NK-92 treated with Interleukin-12 subunit alpha and Interleukin-12 subunit beta, amount 100 ng/mL, for 24 hours (cell line): ENCODE results near the gene IFNG-AS1.

Experiments
- DNase-seq: peaks from one replicate; lab custom pipeline; 2025; lab: John Stamatoyannopoulos, UW

The IFNG-AS1 gene

DNA sequence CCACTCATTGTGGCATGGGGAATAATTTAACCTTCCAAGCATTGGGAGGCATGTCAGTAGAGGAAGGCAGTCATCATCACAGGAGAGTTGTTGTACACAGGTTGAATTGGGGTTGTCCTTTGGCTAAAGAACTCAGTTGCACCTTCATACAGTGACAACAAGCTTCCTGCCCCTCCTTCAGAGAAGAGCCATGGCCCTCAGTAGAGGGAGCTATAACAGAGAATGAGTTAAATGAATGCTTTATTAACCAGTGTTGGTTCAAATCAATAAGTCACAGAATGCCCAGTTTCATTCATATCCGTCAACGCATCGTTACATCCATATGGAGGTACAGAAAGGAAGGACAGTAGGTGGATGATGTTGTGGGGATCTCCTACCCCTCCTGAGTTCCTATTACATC lies 4.8 kb downstream of the IFNG-AS1 start:
- no peak for DNase-seq

DNA sequence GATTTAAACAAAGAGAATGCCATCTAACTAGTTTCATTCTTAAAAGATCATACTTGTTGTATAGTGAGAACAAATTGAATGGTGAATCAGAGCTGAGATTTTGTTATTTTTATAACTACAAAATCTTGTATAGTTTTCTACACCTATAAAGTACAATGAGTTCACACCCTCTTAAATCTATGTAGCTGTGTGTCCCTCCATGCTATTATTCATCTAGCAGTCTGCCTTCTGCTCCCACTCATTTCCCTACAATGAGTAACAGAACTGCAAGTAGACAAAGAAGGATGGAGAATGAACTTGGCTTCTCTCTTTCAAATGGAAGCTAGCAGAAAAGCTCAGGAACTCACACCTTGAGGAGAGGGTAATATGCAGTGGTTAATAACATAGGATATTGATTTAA lies 7.1 kb downstream of the IFNG-AS1 start:
- DNase-seq = no peak

DNA sequence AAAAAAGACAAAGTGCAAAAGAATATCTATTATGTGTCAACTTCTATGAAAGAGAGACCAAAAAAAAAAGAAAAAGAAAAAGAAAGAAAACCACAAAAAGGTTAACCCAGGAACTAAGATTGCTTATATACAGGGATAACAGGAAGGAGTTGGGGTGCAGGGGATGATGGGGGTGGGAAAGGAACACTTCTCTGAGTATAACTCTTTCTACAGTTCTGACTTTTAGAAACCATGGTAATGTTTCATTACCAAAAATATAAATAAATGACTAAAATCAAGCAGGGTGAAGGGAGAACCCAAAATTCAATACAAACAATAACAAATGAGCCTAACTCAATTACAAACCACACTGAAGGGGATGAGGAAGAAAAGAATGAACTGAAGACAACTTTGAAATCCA lies 9.1 kb downstream of the IFNG-AS1 start:
- no peak for DNase-seq

DNA sequence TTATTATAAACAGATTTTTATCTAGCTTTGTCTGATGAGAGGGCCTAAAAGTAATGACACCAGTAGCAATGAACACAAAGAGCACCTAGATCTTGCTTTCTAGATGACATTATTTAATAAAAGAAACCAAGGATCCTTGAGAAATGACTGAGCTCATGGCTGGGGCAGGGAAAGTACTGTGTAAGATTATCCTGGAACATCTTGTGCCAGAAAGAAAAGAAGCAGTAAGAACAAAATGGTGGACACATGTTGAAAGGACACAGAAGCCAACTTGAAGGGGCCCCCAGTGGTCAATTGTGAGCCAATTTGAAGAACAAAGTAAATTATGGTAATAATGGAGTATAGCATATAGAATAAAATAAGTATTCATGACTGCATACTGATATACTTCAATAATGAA lies 10.0 kb downstream of the IFNG-AS1 start:
- no peak for DNase-seq

DNA sequence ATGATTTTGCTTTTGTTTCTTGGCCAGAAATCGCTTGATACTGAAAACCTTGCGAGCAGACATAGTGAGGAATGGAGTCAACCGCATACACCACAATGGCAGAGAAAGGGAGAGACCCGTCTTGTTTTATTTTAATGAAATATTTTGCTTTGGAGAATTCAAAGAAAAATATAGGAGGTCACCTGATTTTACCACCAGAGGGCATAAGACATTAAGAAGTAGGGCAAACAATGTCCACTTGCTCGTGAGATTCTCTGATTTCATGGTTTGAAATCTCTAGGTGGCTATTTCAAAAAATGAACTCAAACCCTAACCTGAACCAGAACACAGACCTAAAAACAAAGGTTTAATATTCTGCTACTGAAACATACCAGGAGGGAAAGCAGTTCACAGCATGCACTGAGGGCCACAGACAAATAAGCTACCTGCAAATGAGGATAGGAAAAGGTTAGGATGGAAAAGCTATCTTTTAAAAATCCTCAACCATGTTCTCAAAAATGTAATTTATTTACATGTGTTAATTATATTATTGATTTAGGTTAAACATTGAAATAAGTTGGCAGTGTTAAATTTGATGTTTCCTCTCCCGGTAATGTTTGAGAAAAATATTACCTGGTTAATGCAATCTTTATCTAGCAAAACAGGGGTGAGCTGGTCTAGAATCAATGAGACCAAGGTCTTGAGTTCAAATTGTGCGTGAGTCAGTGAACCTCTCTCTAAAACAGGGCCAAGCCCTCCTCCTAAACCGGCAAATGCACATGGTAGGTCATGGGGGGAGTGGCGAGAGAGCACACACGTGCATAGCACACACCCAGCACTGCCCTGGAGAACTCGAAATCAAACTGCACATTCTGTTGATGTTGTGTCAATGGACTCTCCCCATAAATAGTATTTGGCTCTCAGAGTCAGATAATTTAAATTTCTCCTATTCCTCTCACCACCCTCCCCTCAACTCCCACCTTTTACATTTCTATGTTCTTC lies 12.5 kb downstream of the IFNG-AS1 start:
- no peak for DNase-seq

DNA sequence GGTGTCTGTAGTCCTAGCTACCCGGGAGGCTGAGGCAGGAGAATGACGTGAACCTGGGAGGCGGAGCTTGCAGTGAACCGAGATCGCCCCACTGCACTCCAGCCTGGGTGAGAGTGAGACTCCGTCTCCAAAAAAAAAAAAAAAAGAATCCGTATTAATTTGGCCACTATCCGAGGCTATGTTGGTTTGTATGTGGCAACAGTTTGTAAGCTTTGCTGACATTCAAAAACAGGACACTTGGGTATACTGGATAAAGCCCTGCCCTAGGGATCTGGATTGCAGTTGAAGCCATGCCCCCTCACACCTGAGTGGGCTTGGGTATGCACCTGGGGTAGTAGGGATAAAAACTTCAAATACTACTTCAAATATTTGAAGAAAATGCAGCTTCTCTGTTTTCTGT lies 14.5 kb downstream of the IFNG-AS1 start:
- DNase-seq = no peak

DNA sequence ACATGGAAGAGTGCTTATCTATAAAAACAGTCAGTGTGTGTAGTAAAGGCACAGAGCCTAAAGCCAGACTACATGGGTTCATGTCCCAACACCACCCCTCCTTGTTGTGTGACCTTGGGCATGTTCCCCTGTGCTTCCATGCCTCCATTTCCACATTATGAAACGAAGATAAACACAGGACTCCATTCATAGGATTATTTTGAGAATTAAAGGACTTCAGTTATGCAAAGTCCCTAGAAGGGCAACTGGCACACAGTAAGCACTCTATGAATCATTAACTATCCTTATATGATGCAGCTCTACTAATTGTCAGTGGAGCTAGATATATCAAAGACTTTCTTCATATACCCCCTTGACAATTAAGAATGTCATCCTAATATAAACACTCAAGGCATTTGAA lies 17.8 kb downstream of the IFNG-AS1 start:
- no peak for DNase-seq

DNA sequence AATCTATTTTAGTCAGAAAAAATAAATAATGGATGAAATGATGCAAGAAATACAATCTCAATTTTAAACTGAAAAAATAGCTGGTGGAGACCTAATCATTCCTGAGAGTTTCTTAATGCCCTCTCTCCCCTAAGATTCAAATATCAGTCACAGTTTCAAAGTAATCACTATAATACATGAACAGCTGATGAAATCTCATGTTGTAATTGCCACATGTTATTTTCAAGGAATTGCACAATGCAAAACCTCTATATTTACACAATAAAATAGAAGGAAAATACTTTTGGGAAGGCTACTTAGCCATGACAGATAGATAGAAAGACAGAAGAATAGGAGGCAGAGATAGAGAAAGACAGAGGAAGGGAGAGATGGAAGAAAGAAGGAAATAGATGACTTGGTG lies 18.2 kb downstream of the IFNG-AS1 start:
- DNase-seq = no peak

DNA sequence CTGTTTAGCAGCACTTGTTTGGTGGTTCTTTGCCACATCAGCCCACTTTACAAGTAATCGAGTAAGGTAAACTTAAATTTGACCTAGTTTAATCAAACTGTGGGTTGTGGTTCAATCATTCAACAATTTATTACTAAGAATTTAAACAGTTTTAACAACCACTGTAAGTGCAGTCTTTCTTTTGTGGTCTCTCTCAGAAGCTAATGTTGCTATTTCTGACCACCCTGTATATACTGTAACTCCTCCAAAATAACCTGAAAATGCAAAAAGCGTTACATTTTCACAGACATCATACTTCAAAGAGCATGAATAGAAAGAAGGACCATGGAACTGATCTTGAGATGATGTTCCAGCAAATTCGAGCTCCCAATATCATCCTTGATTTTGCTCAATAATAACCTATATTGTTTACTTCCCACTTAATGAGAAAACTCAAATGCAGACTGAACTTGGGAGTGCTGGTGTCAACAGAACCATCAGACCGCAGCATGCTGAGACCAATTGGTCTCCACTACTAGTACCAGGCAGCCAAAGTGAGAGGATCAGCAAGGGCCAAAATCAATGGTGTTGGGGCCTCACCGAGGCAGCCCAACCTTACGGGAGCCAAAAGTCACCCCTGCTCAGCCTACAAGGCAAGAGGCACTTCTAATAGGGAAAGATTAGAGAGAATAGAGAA lies 22.1 kb downstream of the IFNG-AS1 start:
- no peak for DNase-seq

DNA sequence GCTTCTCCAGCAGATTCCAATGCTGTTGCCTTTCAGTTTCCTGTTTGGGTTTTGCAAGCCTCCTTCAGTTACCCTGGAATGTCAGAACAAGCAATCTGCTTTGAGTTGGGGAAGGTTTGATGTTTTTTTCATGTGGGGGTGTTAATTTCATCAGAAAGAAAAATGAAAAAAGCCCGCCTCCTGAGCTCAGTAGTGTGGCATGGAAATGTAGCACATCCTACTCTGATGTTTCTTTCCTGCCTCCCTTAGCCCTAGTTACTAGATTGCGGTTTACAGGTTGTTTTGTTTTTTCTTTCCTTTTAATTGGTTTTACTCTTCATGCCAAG lies 22.6 kb downstream of the IFNG-AS1 start:
- DNase-seq = no peak

DNA sequence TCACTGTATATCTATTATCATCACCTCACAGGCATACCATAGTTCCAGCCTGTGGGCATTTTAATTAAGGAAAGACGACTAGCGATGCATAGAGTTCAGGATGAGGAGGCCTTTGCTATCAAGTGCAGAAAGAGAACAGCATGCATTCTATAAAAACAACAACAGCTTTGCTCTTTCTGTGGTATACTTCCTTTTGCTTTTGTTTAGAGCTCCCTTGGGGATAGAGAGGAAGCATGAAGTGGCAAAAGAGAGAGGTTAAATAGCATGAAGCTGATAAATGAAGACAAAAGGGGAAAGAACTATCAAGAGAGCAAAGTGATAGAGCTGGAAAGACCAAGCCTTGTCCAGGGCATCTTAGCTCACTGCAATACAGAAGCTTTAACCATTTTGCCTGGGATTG lies 23.5 kb downstream of the IFNG-AS1 start:
- no peak for DNase-seq

DNA sequence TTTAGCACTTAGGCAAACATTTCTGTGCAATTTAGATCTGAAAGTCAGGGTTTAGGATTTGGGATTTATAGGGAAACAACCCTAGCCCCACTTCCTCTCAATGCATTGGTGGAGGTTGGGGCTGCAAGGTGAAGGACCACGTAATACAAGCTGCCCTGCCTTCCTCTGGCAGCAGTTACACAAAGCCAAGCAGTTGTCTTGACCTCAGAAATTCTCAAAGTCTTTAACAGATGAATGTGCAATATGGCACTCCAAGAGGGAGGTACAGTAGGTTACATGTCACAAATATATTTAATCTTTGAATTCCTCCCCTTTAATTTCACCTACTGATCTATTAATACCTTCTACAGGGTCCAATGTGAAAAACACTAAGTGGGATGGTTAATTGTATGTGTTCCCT lies 23.9 kb downstream of the IFNG-AS1 start:
- no peak for DNase-seq

DNA sequence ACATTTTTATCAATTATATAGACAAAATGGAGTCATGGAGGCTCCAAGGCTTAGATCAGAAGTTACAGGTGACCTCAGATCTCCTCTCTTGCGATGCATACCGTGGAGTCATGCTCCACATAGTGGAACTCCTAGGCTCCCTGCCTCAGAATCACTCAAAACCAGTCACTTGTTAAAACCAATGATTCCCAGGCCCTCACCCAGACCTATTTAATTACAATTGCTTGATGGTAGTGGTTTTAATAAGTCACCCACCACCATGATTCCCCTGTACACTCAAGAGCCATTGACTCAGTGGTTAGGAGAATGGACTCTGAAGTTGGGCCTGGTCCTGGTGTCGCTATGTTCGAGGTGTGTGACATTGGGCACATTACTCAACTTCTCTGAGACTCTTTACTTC lies 26.9 kb downstream of the IFNG-AS1 start:
- no peak for DNase-seq

DNA sequence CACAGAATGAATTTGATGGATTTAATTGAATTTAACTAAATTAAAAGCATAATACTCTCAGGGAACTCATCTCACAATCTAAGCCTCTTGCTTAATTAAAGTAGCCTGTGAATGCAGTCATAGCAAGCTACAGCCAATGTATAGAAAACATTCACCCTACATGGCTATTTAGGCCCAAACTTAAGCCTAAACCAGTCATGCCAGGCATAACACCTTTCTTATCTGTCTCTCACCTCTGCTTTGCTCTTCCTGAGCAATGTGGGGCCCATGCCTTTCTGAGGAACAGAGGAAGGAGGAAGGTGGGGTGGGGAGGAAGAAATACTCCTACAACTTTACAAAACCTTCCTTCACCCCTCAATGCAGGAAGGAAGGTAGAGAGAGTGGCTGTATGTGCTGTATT lies 29.1 kb downstream of the IFNG-AS1 start:
- DNase-seq = no peak

DNA sequence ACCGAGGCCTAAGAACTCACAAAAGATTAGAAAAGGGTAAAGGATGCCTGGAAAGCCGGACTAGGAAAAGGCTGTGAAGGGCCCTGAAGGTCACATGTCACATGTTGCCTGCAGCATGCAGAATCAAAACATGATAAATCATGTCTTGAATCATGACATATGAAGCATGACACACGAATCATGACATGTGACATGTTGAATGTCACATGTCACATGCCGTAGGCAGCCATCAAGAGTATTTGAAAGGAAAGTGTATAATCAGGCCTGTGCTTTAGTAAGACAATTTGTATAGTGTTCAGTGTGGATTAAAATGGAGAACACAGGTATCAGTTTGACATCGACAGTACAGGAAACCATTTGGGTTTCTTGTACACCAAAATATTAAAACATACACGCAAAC lies 30.8 kb downstream of the IFNG-AS1 start:
- DNase-seq = no peak

DNA sequence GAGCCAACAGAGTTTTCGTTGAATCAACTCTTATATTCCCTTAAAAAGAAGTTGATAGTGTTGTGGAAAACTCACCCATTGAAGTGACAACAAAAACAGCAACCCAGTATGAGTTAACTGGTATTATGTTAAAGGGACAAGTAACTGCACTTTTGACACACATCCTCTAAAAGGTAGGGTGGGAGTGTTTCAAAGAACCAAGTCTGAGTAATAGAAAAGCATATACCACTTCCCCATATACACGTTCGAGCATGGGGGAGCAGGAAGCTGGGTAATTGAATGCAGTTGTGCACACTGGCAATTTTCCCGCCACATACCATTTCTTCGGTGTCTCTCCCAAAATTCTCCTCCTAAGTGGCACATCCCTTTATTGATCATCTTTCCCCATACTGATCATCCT lies 31.5 kb downstream of the IFNG-AS1 start:
- no peak for DNase-seq

DNA sequence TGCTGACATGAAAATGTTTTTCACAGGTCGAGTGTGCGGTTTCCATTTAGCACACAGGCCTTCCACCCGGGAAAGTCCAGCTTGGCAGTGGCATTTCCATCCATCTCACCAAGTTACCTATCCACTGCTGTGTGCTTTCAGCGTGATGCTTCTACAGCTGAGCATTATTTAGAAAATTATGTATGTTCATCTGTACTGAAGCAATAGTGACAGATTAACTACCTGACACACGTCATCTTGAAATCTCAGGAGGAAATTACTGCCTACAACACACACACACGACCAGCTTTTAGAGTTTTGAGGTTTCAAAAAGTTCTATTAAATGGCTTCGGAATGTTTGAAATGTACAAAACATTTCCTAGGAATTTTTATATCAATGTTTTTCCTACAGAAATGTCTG lies 39.4 kb downstream of the IFNG-AS1 start:
- no peak for DNase-seq

DNA sequence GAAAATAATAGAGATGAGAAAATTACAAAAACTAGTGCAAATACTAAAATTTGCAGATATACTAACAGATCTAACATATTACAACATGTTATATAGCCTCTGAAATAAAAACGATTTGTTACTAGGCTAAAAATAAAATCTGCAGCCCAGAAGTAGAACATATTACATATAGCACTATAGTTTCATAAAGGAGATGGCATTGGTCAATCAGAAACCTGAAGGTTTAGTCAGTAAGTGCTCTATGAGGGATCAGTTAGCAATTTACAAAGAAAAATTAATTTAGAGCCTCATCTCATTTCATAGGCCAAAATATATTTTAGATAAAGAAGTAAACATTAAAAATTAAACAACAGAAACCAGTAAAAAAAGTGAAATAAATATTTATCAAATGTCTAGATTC lies 41.0 kb downstream of the IFNG-AS1 start:
- DNase-seq = no peak

DNA sequence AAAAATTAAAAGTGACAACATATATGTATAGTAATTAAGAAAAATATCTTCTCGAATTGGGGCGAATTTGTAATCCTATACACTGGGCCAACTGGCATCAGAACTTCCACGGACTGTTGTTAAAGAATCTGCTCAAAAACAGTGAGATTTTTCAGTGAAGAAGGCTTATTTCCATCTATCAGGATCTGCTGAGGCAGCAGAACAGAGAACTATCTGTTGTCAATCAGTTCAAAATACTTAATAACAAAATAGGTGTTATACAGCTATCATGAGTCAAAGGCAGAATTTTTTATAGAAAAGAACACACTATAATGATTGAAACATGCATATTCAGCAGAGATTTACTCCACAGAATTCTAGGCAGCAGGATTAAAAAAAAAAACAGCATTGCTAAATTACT lies 41.9 kb downstream of the IFNG-AS1 start:
- no peak for DNase-seq

DNA sequence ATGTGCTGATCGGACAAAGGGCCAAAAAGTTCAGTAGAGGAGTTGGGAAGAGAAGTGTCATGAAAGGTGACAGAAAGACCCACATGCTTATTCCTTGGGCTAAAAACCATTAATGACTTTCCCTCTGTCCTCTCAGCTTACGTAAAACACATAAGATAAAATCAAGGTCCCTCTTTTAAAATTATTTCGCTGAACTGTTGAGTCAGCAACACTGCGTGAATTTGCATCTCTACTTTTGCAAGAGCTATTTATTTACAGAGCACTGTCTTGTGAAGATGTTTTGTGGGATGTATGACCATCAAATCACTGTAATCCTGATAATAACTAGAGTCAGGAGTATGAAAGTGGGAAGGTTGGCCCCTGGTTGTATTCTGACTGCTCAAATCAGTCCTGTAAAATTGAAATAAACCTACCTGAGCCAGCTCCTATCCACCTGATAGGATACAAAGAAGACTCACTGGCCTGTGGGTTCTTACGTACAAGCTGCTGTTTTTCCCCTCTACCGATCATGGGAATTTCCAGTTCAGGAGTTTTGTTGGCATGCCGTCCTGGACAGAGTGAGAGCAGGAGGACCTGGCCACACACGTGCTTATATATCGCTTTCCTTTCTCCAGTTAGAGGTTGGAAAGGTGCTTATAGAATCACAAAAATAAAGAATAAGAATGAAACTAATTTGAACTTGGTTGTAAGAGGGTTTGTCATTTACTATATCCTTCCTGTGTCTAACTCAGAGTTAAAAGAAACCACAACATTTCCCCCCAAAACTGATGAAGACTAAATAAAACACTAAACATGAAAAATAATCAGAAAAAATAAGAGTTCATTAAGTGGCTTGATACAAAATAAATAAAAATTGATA lies 42.9 kb downstream of the IFNG-AS1 start:
- DNase-seq = no peak

DNA sequence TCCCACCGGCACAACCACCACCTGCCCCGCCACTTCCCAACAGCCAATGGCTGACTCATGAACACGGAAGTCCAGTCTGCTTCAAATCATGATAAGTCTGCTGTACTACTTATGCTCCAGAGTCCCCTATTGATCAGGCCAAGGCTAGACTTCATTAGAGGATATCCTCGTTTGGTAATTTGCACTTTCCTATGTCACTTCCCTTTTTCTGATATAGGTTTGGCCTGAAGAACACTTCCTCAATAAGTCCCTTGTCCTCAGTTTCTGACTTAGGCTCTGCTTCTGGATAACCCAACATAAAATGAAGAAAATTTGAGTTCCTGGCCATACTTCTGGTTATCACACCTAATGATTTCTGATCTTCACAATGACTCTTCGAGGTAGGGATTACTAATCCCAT lies 45.3 kb downstream of the IFNG-AS1 start:
- DNase-seq = no peak

DNA sequence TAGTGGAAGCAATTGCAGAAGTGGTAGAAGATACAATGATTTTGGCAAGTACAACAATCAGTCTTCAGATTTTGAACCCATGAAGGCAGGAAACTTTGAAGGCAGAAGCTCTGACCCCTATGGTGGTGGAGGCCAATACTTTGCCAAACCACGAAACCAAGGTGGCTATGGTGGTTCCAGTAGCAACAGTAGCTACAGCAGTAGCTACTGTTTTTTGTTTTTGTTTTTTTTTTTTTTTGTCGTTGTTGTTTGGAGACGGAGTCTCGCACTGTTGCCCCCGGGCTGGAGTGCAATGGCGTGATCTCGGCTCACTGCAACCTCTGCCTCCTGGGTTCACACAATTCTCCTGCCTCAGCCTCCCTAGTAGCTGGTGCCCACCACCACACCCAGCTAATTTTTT lies 47.4 kb downstream of the IFNG-AS1 start:
- peak; percentile 25 for DNase-seq
